DLD1 (cell line): ENCODE data around the gene CHST13.

Experiments
- in situ Hi-C: cut with HindIII; loops from 2 replicates; pipeline ENCODE4 v1.10.0; 2017; ENCODE audit warnings: low sequenced_read_pairs

CHST13 gene

DNA sequence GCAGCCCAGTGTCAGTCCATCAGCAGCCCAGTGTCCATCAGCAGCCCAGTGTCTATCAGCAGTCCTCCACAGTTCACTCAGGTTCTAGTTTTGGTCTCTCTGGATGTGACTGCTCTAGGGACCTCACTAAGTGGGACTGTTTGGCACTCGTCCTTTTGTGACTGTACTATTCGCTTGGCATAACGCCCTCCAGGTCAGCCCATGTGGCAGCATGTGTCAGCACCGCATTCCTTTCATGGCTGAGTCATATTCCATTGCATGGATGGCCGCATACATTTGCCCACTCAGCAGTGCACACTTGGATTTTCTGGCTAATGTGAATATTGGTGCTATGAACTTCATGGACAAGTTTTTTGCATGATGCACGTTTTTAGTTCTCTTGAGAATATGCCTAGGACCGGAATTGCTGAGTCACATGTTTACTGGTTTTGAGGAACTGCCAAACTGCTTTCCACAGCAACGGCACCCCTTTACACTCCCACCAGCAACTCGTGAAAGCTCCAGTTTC, 16.4 kb downstream of the CHST13 start:
- in situ Hi-C loops = no loop called here

DNA sequence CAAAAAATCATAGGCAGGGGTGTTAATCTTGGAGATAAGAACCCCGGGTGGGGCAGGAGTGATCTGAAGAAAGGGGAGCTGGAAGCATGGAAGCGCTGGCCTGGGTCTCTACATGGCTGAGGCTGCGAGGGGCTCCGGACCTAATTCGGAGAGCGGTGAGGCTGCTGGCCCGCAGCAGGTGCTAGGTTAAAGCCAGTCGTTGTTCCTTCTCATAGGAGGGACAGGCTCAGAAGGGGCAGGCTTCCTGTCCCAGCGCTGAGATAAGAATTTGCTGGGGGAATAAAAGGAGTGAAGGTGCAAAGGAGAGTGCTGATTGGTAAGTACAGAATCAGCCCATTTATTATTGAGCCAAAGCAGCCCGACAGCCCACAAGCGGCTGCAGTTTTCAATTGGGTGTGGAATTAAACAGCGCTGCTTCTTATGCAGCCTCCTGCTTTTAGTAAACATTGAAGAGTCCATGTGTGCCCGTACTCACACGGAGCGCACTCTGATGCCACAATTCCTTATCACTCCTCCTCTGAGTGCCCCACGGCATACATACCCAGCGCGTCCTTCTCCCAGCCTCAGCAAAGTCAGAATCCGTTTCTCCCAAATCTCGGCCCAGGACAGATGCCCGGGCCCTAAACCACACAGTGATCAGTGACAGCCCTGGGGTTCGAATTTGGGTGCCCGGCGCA, 17.1 kb downstream of the CHST13 start:
- in situ Hi-C loops = no loop called here

DNA sequence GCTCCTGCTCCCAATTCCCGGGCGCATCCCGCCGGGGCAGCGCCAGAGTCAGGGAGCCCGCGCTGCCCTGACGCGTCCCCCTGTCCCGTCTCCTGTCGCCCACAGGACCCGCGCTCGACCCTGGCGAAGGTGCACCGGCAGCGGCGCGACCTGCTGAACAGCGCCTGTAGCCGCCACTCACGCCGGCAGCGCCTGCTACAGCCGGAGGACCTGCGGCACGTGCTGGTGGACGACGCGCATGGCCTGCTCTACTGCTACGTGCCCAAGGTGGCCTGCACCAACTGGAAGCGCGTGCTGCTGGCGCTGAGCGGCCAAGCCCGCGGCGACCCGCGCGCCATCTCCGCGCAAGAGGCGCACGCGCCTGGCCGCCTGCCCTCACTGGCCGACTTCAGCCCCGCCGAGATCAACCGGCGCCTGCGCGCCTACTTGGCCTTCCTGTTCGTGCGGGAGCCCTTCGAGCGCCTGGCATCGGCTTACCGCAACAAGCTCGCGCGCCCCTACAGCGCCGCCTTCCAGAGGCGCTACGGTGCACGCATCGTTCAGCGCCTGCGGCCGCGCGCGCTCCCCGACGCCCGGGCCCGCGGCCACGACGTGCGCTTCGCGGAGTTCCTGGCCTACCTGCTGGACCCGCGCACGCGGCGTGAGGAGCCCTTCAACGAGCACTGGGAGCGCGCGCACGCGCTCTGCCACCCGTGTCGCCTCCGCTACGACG, 17.8 kb downstream of the CHST13 start:
- in situ Hi-C loops = no loop called here

DNA sequence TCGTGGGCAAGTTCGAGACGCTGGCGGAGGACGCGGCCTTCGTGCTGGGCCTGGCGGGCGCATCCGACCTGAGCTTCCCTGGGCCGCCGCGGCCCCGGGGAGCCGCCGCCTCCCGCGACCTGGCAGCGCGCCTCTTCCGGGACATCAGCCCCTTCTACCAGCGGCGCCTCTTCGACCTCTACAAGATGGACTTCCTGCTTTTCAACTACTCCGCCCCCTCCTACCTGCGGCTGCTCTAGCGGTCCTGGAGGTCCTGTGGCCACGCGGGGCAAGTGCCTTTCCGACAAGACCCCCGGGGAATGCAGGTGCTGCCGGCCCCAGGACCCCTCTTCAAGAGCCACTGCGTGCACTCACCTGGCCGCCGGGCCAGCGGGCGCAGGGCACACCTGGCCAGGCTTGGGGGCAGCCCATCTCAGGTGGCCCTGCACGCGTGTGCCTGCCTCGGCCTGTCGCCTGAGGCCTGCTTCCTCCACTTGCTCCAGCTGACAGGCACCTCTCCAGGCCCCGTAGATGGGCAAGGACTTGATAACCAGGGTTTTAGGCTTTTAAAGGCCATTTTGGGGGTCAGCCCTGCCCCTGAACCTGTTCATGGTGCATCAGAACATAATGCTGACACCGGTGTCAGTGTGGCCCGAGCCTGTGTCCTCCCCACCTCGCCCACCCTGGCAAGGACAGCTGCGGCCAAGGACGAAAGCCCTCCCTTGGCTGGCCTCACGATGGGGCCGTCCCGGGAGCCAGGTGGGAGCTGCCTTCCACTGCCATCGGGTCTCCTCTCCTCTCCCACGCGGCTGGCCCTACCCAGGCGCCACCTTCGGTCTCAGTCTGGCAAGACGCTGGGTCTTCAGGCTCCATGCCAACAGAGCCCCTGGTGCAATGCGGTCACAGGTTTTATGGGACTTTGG, 18.6 kb downstream of the CHST13 start:
- in situ Hi-C loops = no loop called here

DNA sequence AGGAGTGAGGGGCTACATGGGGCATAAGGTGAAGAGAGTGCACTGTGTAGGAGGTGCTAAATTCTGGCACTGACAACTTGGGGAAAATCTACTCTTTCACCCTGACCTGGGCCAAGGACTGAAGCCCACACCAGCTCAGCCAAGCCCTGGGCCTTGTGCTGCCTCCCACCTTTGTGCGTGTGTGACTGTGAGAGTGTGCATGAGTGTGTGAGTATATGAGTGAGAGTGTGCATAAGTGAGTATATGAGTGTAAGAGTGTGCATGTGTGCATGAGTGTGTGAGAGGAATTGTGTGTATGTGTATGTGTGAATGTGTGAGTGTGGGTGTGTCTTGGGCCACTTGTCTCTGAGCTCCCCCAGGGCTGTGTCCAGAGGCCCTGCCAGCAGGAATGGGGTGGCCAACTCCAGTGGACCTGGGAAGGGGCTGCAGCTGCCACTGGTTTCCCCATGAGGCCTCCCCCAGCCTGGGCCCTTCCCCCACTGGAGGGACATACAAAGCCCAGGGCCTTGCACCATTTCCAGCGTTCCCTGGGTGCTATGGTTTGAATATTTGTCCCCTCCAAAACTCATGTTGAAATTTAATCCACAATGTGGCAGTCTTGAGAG, 19.6 kb downstream of the CHST13 start:
- in situ Hi-C loops = no loop called here

DNA sequence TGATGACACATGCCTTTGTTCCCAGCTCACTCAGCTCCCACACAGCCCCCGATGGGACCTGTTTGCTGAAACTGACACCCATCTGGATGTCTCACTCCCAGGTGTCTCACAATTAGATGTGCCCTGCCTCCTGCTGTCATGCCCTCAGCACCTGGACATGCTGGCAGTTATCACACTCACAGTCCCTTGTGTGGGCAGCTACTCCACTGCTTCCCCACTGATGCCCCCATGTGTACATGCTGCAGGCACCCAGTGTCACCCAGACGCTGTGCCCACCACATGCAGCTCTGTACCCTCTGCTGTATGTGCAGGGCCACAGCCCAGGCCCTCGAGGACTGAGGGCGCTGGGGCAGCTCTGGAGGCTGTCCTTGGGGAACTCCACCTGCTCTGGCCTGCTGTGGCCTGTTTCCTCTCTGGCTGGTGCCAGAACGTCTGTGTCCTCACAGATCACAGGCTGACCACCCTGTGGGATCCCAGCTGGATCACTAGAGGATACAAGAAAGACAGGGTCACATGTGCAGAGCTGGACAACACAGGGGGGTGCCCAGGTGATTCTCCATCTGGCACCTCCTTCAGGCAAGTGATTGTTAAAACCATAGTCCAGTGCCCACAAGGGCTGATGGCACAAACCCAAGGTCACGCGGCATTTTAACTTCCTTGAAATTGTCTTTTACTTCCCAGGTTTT, 20.8 kb downstream of the CHST13 start:
- in situ Hi-C loops = no loop called here

DNA sequence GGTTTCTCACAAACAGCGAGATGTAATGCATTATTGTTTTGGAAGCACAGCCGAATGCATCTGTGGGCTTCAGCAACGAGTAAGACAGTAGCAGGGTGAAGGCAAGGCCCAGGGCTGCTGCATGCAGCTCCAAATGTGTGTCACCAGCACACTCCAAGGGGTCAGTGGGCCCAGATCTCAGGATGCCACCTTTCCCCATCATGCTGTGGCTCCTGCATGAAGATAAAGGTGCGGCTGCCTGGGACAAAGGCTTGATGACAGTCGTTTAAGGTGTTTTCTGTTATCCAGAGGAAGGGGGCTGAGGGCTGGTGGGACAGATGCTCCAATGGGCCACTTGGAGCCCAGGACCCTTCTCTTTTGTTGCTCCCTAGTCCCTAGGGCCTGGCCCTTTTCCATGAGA, 21.6 kb downstream of the CHST13 start:
- in situ Hi-C loops = no loop called here

DNA sequence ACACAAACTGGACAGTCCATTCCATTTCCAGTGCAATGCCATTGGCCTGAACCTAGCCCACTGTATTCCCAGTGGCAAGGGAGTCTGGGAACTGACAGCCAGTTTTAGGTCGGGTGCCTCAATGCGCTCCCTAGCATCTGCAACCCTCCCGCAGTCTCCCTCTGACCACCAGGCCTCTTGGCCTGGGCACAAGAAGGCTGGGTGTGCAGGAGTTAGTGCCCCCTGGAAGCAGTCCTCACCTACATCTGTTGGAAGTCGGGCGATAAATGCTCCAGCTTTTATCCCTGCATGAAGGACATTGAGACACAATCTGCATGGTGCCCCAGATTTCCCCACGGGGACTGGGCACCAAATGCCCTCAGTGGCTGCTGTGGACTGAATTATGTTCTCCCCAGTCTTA, 22.1 kb downstream of the CHST13 start:
- in situ Hi-C loops = no loop called here

DNA sequence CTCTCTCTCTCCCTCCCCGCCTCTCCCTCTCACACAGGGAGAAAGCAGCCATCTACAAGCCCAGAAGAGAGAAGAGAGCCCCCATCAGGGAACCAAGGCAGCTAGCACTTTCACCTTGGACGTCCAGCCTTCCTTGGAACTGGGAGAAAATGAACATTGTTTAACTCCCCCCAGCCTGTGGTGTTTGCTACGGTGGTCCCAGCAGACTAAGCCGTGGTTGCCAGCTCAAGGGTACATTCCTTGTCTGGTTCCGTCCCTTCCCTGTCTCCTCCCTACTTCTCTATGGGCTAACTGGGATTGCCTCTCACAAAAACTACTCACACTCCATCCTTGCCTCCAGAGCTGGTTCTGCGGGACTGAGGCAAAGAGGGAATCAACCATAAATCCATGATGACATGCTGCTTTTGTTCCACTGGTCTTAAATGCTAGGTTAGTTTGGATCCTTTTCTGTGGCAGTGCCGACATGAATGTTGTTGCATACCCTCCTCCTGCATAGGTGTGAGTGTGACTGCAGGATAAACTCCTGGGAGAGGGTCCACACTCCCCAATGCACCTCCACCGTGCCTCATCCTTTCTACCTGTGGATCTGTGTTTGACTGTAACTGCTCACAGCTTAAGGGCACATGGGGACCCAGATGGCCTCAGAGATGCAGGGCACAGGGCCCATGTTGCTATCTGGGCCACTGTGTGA, 22.7 kb downstream of the CHST13 start:
- in situ Hi-C loops = no loop called here

DNA sequence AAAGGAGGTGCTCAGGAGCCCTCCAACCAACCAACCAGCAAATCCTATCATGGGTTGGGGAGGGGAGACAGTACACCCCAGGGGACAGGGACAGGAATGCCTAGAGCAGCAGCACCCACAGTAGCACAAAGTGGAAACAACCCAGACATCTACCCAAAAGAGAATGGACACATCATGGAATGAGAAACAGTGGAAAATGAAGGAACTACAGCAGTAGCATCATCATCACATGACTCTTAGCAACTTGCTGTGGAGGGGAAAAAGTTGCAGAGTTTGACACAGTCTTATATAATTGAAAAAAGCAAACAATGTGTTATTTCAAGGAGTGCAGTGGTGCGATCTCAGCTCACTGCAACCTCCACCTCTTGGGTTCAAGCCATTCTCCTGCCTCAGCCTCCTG, 23.8 kb downstream of the CHST13 start:
- in situ Hi-C loops = no loop called here

DNA sequence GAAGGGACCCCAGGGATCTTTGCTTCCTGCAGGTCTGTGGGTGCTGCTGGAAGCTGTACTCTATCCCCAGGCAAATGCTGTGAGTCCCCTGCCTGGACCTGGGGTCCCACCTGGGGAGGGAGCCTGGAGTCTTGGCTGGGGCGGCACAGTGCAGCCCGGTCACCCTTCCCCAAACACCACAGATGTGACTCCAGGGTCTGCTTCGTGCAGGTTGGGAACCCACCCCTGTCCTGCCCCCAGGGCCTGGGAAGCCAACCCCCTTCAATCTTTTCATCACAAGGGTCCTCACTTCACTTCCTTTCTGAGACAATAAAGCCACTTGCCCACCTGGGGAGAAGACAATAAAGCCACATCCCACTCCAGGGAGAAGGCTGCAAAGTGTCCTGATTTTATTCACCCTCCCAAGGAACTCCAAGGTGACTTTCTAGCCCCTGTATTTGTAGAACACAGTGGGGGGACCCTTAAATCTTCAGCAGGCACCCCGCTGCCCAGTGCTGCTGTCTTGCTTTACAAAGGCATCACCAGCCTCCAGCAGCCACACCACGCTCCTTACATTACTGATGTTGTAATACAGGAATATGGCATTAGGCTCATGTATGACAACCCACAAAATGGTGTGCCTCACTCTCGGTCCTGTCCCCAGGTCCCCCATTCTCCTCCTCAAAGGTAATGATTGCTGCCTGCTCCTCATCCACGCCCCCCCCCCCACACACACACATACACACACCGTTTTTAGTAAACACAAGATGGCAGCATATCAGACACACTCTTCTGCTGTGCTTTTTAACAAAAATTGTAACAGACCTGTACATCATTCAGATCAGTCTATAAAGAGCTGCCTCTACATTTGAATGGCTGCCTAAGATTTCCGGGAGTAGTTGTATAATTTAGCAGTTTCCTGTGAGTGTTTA, 24.9 kb downstream of the CHST13 start:
- in situ Hi-C loops = no loop called here

DNA sequence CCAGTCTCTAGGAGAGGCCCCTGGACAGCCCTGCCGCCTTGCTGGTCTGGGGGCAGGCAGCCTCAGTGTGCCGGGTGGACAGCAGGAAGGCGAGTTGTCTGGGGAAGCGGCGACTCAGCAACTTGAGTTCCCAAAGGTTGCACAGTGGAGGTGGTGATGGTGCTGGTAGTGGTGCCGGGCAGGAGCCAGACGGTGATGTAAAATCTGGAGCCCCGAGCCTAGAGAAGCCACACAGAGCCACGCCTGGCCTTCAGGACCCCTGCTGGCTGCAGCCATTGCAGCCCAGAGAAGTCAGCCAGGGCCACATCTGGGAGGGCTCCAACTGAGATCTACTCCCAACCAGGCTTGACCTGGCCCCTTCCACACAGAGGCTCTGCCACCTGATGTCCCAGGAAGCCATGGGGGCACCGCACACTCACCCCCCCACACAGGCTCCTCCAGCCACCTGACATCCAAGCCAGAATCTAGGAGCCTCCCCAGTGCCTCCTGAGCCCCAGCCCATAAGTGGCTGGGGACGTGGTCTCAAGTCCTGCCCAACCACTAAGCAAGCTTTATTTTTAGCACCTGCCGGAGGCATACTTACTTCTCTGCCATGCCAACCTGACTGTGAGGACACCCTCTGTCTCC, 26.0 kb downstream of the CHST13 start:
- in situ Hi-C loops = no loop called here

DNA sequence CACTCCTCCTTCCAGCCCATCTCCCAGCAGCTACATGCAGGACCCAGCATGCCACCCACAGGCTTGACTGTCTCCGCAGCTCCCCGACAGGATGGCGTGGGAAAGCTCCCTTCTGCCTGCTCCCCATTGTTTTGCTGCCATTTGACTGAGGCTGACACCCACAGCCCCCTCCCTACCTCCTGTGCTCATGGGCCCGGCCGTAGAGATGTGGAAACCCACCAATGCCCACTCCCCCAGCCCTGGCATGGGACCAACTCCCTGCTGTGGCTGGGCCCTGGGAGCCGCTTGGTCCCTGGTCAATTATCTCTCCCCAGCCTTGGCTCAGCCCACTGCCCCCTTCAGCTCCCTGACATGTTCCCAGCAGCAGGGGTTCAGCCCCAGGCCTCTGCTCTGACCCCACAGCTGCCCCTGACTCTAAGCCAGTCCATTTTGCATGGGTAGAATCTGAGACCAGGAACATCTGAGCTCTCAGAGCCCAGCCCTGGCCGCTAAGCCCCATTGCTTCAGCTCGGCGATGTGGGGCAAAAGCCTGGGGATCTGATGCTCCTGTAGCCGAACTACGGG, 26.6 kb downstream of the CHST13 start:
- in situ Hi-C loops = no loop called here

DNA sequence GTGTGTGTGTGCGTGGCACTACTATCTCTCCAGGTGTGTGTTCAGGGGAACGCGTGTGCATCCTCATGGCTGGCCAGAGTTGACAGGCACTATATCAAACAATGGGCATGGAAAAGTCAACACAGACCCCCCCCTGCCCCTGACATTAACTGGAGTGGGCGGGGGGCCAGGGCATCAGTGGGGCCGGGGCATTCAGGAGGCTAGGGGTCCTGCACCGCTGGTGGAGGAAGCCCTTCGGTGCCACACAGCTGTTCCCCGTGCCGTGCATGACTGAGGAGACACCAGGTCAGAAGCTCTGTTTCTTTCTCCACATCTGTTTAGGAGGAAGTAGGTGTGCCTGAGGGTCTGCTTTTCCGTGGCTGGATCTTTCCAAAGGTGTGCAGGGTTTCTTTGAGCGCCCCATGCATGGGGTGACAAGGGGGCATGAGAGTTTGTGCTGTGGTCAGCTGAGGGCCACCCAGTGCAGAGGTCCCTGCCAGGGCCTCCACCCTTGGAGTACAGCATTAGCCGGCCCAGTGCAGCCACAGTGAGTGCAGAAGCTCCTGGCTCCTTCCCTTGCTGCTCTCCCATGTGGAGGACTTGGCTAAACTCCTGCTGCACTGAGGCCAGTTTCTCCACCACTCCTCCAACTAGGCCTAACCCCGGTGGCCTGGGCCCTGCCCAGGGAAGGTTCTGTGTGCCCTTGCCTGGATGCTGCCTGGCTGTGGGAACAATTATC, 27.3 kb downstream of the CHST13 start:
- in situ Hi-C loops = no loop called here

DNA sequence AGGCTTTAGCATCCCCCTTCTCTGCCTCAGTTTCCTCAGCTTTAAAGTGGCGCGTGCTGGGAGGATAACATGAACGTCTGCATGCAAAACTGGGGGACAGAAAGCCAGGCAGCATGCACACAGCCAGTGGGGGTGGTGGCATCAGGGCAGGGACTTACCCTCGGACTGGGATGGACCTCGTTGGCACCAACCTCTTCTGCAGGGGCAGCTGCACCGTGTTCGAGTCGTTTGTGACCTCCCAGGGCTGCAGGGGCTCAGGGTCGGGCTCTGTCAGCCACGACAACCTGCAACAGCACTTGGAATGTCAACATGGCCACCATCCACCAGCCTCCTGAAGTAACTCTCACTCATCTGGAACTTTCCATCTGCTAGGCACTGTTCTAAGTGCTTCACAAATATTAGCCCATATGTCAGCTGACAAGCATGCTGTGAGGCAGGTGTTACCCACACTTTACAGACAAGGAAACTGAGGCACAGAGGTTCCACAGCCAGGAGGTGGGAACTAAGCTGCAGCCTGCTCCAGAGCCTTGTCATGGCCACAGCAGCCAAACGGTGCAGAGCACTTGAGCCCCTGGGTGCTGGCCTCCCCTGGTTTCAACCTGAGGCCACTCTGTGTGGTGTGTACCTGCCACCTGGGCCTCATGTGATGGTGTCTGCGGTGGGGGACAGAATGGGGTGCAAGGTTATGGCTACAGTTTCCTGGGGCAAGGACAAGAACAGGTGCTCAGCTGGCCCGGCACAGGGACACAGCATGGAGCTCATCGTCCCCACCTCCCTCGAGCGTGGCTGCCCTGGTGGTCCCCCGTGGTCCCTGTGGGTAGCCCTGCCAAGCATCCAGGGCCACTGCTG, 28.1 kb downstream of the CHST13 start:
- in situ Hi-C loops = no loop called here

DNA sequence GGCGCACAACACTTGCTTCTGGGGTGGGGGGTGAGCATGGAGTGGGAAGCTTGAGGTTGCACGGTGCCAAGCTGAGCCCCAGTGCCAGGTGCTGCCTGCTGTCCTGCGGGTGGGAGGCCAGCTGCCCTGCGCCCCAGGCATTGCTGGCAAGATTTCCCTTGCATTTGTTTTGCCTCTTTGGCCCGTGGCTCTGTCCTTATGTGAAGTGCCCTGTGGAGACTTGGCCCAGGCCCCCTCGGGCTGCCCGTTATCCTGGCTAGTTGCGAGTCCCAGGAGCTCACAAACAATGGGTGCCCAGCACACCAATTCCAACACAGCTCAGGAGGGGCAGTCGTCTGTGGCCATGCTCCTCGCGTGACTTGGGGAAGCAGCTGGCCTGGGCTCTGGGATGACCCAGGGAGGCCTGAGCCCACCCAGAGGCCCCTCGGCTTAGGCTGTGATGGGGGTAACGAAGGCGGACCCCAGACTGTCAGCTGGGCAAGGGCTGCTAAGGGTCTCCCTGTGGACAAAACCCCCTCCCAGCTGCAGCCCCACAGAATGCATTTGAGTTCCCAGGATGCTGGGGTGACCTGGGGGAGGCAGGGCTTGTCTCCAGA, 28.8 kb downstream of the CHST13 start:
- in situ Hi-C loops = no loop called here
